ENCODE data around the gene TEAD4.

TEAD4 gene

DNA sequence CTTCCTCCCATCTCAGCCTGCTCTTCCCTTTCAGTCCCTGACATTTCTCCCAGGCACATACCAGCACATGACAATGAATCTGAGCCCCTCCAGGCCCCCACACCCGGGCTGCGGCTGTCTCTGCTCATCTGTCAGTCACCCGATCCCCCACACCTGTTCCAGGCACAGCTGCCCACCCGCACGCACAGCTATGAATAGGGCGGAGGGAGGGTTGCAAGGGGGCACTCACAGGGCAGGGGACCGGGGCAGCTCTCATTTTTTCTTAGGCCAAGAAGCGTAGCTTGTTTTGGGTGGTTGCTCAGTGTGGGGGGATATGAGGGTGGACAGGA is 74.3 kb downstream of the TEAD4 start:
- no peak for TF ChIP-seq ELF4 (IDR thresholded peaks at IDR 0.05)
- no peak for TF ChIP-seq NFRKB (IDR thresholded peaks at IDR 0.05)
- TF ChIP-seq, protein P1, sequence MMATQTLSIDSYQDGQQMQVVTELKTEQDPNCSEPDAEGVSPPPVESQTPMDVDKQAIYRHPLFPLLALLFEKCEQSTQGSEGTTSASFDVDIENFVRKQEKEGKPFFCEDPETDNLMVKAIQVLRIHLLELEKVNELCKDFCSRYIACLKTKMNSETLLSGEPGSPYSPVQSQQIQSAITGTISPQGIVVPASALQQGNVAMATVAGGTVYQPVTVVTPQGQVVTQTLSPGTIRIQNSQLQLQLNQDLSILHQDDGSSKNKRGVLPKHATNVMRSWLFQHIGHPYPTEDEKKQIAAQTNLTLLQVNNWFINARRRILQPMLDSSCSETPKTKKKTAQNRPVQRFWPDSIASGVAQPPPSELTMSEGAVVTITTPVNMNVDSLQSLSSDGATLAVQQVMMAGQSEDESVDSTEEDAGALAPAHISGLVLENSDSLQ (IDR thresholded peaks at IDR 0.05): no peak
- TF ChIP-seq HDGF (IDR thresholded peaks at IDR 0.05; ENCODE audit: borderline replicate concordance): no peak
- no peak for TF ChIP-seq L3MBTL2 (conservative IDR thresholded peaks at IDR 0.05)
- no peak for TF ChIP-seq ZNF384 (IDR thresholded peaks at IDR 0.05)
- no peak for TF ChIP-seq FOXK2 (IDR thresholded peaks at IDR 0.05)
- TF ChIP-seq LEF1 (IDR thresholded peaks at IDR 0.05; ENCODE audit: borderline replicate concordance): no peak
- no peak for TF ChIP-seq SUZ12 (IDR thresholded peaks at IDR 0.05)
- TF ChIP-seq CTBP1 (IDR thresholded peaks at IDR 0.05; ENCODE audit: borderline replicate concordance): no peak
- TF ChIP-seq TARDBP (IDR thresholded peaks at IDR 0.05): no peak
- TF ChIP-seq ARNT (IDR thresholded peaks at IDR 0.05): no peak
- ChIA-PET CTCF (interaction anchor here (0.7 to 2.3 kb wide), 4 partner anchors 18 to 188 kb away, joined by 3 to 15 read pairs (median 10); no protein-coding TSS in a partner anchor), POLR2A (no interaction called here)
- DNase-seq (ENCODE audit: extremely low spot score): no peak

DNA sequence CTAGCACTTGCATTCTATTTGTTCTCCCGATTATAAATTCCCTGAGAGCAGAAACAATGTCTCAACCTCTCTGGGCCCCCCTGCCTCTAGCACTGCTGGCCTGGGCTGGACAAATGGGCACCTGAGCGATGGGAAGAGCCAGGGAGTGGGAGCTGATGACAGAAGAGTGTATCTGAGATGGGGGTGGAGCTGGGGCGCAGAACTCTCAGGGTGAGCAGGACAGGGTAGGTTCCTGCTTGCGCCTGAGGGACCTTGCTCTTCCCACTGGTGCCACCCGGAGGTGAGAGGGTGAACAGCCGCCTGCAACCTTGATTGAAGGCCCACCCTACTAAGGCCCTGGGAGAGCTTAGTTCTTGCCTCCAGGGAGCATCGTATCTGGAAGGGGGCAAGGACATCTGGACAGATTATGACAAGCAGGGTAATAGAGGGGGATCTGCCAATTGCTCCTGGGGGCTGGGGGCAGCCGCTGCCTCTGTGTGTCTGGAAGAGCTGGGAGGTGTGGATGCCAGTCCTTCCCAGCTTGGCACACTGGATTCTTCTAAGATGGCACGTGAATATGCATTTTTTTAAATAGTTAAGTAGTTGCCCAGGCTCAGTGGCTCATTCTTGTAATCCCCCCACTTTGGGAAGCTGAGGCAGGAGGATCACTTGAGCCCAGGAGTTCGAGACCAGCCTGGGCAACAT is 75.0 kb downstream of the TEAD4 start:
- CTCF ChIA-PET: interaction anchor here (0.6 to 2.3 kb wide), 6 partner anchors 95 to 189 kb away, joined by 3 to 15 read pairs (median 6); partner anchors contain the start of gene TEX52
- no peak for TF ChIP-seq SP1 (IDR thresholded peaks at IDR 0.05)
- no peak for TF ChIP-seq ZNF384 (IDR thresholded peaks at IDR 0.05)
- DNase-seq (ENCODE audit: extremely low spot score): peak; percentile 77
- POLR2A ChIA-PET: no interaction called here

DNA sequence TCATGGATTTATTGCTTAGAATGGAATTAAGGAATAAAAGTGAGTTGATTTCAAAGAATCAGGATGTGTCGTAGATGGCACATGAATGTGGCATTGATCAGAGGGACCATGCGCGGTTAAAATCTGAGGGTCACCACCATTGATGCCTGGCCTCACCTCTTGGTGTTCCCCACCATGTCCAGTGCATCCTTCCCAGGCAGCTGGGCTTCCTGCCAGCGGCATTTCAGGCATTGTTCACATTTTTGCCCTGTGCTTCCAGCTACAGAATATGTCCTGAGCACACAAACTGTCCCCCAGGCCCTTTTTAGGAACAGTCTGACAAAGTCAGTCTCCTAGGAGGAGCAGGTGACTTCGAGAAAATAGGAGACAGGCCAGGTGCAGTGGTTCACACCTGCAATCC is 76.0 kb downstream of the TEAD4 start:
- POLR2A ChIA-PET: no interaction called here
- DNase-seq (ENCODE audit: extremely low spot score): no peak
- TF ChIP-seq FOXA1 (IDR thresholded peaks at IDR 0.05): no peak
- TF ChIP-seq TARDBP (IDR thresholded peaks at IDR 0.05): no peak
- no peak for TF ChIP-seq CTBP1 (IDR thresholded peaks at IDR 0.05; ENCODE audit: borderline replicate concordance)
- TF ChIP-seq, protein P1 (IDR thresholded peaks at IDR 0.05): no peak
- no peak for TF ChIP-seq NFRKB (IDR thresholded peaks at IDR 0.05)
- no peak for TF ChIP-seq LEF1 (IDR thresholded peaks at IDR 0.05; ENCODE audit: borderline replicate concordance)
- TF ChIP-seq ARNT (IDR thresholded peaks at IDR 0.05): no peak
- TF ChIP-seq HDGF (IDR thresholded peaks at IDR 0.05; ENCODE audit: borderline replicate concordance): no peak
- TF ChIP-seq FOXK2 (IDR thresholded peaks at IDR 0.05): no peak
- no peak for TF ChIP-seq ZNF384 (IDR thresholded peaks at IDR 0.05)
- CTCF ChIA-PET: interaction anchor here (1.2 to 2.3 kb wide), 3 partner anchors 178 to 190 kb away, joined by 5 to 15 read pairs (median 7); partner anchors contain the start of gene TEX52

DNA sequence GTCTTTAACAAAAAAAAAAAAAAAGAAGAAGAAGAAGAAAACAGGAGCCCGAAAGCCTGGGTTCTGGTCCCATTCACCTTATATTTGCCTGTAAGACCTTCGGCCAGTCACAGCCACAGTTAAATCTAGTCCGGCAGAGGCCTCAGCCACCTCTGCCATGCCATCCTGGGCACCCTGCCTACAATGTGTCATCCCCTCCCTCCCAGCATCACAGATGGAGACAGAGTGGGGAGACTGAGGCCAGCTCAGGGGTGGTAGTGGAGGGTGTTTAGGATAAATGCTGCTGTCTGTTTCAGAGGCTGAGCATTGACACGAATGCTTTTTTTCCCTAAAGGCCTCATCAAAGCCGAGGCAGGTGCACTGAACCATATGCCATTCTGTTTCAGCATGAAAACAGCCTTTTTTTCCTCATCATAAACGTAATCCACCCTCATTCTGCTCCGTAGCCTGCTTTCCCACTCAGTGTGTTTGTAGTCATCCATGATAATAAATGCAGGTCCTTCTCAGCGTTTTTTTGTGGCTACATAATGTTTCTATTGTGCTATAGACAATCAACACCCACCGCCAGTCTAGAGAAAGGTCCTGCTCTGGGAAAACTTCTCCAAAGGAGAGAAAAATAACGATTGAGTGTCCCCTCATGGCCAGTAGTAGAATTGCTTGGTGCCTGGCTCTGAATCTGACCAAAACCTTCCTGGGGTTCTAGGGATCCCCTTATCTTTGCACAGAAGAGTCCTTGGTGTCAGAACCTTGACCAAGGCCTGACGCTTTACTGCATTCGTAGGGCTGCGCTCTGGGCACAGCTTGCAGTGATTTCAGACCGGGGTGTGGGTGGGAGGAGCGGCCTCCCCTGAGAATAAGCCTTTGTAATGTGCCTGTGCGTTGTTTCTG is 76.9 kb downstream of the TEAD4 start:
- no peak for DNase-seq (ENCODE audit: extremely low spot score)
- ChIA-PET POLR2A (no interaction called here), CTCF (no interaction called here)
- TF ChIP-seq ARNT (IDR thresholded peaks at IDR 0.05) (no peak), SUZ12 (IDR thresholded peaks at IDR 0.05) (no peak), LEF1 (IDR thresholded peaks at IDR 0.05; ENCODE audit: borderline replicate concordance) (no peak), HDGF (IDR thresholded peaks at IDR 0.05; ENCODE audit: borderline replicate concordance) (no peak), L3MBTL2 (conservative IDR thresholded peaks at IDR 0.05) (no peak), CTBP1 (IDR thresholded peaks at IDR 0.05; ENCODE audit: borderline replicate concordance) (no peak), FOXM1 (IDR thresholded peaks at IDR 0.05; ENCODE audit: borderline replicate concordance) (no peak), BHLHE40 (IDR thresholded peaks at IDR 0.05; ENCODE audit: borderline replicate concordance) (no peak), ZNF384 (IDR thresholded peaks at IDR 0.05) (no peak), NFRKB (IDR thresholded peaks at IDR 0.05) (no peak)
- TF ChIP-seq, protein P1 (IDR thresholded peaks at IDR 0.05): no peak

DNA sequence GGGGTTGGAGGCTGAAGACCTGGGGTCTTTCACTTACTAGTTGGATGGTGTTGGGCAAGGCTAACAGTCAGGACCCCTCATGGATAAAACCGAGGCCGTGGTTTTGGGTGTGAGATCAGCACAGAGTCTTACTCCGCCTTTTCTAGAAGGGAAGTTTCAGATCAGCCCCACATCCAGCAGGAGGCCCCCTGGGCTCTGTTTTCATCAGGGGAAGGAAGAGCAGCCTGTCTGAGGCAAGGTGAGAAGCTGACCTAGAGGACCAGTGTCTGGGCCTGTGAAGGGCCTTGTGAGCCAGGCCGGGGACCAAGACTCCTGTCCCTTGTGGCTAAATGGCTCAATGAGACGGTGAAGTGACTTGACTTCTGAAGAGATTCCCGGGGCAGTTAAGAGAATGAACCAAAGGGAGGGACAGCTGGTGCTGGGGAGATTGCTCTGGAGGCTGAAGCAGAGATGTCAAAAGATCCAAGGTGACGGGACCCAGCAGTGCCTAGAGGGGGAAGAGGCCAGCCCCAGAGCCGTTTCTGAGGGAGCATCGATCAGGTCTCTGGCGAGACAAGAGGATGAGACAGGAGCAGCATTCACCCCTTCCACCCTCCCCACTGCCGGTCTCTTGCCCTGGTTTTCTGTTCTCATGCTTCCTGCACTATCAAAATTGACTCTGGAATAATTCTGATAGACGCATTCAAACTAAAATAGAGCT is 77.9 kb downstream of the TEAD4 start:
- no peak for DNase-seq (ENCODE audit: extremely low spot score)
- ChIA-PET POLR2A (no interaction called here), CTCF (no interaction called here)
- TF ChIP-seq NFRKB (IDR thresholded peaks at IDR 0.05) (no peak), BHLHE40 (IDR thresholded peaks at IDR 0.05; ENCODE audit: borderline replicate concordance) (no peak), FOXK2 (IDR thresholded peaks at IDR 0.05) (no peak), FOXM1 (IDR thresholded peaks at IDR 0.05; ENCODE audit: borderline replicate concordance) (no peak), SUZ12 (IDR thresholded peaks at IDR 0.05) (no peak), CTBP1 (IDR thresholded peaks at IDR 0.05; ENCODE audit: borderline replicate concordance) (no peak), L3MBTL2 (conservative IDR thresholded peaks at IDR 0.05) (no peak), HDGF (IDR thresholded peaks at IDR 0.05; ENCODE audit: borderline replicate concordance) (no peak), SP1 (IDR thresholded peaks at IDR 0.05) (no peak), ELF4 (IDR thresholded peaks at IDR 0.05) (no peak), FOXA1 (IDR thresholded peaks at IDR 0.05) (no peak), ZNF384 (IDR thresholded peaks at IDR 0.05) (no peak), ARNT (IDR thresholded peaks at IDR 0.05) (no peak), TARDBP (IDR thresholded peaks at IDR 0.05) (no peak), LEF1 (IDR thresholded peaks at IDR 0.05; ENCODE audit: borderline replicate concordance) (no peak)
- TF ChIP-seq, protein P1 (IDR thresholded peaks at IDR 0.05): no peak
